Neural progenitor cell (in vitro differentiated cells): ENCODE data around the gene RSPH9.

ENCODE experiments used
- EZH2 ChIP-seq: fragments of 200-600 bp; sonication (generic); IDR thresholded peaks from 2 replicates; pipeline ENCODE4 v1.6.1; 2017; ENCODE audit warnings: antibody characterized with exemption, mild to moderate bottlenecking, moderate library complexity
- TF ChIP-seq, protein P1 (sequence below): fragments of 200-600 bp; sonication (generic); IDR thresholded peaks from 2 replicates; pipeline ENCODE4 v1.5.1; 2017; ENCODE audit warnings: antibody characterized with exemption, mild to moderate bottlenecking

DNA sequence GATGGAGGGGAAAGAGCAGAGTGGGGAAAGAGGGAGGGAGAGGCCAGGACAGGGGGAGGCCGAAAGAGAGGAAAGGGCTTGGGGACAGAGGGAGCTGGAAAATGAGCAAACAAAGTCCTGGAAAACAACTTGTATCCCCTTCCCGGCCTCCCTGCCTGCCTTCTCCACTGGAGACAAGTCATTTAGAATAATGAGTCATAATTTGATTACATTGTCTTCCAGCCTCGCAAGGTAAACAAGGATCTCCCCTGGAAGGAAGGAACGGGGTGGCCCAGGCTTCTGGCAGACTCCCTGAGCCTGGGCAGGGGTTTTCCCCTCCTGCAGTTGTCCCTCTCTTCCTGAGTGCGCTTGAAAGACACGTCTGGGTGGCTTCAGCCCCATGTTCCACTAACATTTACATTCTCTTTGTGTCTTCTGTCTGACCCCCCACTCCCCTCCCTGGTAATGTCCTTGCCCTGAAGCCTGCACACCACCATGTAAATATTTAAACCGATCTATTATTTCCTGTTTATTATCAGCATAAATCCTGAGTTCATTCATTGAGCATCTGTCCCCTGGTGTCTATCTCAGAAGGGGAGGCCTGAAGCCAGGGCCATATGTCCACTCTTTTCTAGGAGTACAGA lies 54.8 kb downstream of the RSPH9 start:
- TF ChIP-seq EZH2: no peak
- TF ChIP-seq, protein P1, sequence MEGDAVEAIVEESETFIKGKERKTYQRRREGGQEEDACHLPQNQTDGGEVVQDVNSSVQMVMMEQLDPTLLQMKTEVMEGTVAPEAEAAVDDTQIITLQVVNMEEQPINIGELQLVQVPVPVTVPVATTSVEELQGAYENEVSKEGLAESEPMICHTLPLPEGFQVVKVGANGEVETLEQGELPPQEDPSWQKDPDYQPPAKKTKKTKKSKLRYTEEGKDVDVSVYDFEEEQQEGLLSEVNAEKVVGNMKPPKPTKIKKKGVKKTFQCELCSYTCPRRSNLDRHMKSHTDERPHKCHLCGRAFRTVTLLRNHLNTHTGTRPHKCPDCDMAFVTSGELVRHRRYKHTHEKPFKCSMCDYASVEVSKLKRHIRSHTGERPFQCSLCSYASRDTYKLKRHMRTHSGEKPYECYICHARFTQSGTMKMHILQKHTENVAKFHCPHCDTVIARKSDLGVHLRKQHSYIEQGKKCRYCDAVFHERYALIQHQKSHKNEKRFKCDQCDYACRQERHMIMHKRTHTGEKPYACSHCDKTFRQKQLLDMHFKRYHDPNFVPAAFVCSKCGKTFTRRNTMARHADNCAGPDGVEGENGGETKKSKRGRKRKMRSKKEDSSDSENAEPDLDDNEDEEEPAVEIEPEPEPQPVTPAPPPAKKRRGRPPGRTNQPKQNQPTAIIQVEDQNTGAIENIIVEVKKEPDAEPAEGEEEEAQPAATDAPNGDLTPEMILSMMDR: no peak
